NCI-H1436 treated with DMSO at 0.1 percent for 48 hours (cell line): ENCODE data around the gene PLCE1.
"Not testable (repeated sequence)": the region's sequence is repeated elsewhere in the genome, so short reads cannot be mapped to it uniquely, and the experiment has no call there.

Experiments
- DNase-seq: peaks from one replicate; lab custom pipeline; 2025; lab: John Stamatoyannopoulos, UW

PLCE1 gene

GRCh38 chr10:93993782-93994437 is at the start of gene PLCE1:
Gene PLCE1 (plus strand): TSS chr10:93993931. CDS start chr10:94031047, 37,116 bp downstream.
- no peak for DNase-seq

DNA sequence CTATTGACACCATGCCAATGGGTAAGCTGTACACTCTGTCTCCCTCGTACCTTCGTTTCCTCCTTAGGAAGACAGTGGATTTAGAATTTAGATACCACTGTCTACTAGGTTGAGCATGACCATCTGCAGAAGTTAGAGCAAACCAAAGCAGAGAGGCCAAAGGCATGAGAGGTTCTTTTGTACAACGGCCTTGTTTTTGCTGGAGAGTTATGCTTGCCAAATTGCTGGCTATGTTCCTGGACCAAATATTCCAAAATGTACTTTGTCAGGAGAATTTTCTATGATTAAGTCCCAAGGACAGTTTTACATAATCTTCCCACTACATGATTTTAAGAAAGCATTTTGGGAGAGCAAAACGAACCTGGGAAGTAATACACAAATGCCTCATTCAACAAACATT is 47.9 kb upstream of the PLCE1 start:
- DNase-seq, result no peak

GRCh38 chr10:93947055-93947454 is 46.7 kb upstream of the PLCE1 start:
- no peak for DNase-seq

- no peak for DNase-seq
Observed at GRCh38 chr10:93947524-93947923, 46.2 kb upstream of the PLCE1 start.

DNA sequence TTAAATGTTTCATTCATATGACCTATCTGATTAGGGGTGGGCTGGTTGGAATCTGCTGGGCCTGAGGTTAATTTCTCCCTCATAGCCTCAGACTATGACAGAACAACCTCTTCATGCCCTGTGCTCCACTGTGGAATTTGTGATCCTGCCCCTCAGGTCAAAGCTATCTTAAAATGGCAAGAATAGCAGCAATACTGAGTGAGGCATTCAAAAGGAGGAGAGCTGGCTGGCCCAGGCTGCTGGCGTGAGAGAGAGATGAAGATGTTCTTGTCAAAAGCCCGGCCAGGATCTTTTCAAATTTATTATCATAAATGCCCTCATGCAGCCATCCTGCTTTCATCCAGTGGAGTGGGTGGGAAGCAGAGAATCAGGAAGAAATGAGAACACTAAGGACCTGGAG is 41.8 kb upstream of the PLCE1 start:
- DNase-seq, result no peak

DNA sequence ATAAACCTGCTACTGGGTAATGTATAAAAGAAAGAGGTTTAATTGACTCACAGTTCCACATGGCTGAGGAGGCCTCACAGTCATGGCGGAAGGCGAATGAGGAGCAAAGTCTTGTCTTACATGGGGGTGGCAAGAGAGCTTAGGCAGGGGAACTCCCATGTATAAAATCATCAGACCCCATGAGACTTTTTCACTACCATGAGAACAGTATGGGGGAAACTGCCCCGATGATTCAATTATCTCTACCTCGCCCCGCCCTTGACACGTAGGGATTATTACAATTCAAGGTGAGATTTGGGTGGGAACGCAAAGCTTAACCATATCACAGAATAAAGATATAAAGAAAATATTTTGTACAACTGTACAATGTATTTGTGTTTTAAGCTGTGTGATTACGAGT is 39.4 kb upstream of the PLCE1 start:
- DNase-seq, result no peak

DNA sequence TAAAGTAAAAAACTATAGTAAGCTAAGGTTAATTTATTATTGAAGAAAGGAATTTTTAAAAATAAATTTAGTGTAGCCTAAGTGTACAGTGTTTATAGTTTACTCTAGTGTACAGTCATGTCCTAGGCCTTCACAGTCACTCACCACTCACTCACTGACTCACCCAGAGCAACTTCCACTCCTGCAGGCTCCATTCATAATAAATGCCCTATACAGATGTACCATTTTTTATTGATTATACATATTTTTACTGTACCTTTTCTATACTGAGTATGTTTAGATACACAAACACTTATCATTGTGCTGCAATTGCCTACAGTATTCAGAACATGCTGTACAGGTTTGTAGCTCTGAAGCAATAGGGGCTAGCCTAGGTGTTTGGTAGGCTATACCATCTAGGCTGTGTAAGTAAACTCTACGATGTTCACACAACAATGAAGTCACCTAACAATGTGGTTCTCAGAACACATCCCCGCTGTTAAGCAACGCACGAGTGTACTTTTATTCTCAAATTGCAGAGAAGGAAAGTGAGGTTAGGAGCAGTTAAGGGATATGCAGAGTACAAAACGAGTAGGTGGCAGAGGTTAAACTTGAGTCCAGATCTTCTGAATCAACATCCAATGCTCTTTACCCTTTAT is 38.9 kb upstream of the PLCE1 start:
- DNase-seq, result no peak

DNA sequence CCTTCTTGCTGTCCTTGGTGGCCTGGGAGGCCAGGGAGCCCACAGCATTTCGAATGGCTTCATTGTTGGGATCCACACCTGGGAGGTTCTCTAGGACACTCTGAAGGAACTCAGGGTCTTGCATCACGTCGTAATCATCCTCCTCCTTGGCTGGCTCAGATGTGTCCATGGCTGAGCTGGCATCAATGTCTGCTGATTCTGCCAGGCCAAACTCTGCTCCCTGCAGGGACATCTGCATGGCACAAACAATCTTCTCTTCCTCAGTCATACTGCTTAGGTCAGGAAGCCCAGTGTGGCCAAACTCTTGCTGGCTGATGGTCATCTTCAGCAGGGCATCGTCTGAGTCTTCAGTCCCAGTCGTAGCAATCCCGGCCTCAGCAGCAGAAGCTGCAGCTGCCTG is 34.9 kb upstream of the PLCE1 start:
- DNase-seq, result no peak

DNA sequence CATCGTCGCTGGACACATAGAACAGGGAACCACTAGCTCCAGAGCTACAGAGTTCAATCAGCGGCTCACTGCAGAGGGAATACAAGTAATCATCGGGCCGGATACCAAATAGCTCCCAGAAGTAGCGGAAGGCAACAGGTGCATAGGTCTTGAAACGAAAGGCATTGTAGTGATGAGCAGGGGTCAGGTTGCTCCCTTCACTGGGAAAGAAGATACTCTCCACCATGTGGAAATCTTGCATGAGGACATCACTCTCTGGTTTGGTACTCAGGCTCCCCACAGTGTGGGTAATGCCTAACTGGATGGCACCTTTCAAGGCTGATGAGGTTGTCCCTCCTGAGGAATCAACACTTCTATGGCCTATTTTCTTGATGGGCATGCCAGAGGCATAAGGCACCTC is 32.7 kb upstream of the PLCE1 start:
- not testable (repeated sequence) for DNase-seq

GRCh38 chr10:93962973-93963372 is 30.8 kb upstream of the PLCE1 start:
- no peak for DNase-seq

GRCh38 chr10:93963434-93963833 is 30.3 kb upstream of the PLCE1 start:
- no peak for DNase-seq

DNA sequence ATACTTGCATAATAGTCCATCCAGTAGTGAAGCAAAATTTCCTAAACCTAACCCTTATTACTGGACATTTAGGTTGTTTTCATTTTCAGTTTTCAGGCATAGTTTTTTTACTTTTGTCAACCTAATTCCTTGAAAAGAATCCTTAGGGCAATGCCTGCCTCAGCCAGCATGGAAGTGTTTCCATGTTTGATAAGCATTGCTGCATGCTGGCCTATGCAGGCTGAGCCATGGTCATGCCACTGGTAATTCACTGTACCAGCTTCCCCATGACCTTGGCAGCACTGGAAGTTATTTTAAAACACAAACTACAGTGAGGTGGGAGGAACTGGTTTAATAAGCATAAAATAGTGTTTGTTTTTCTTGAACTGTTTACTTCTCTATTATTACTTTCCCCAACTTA is 27.8 kb upstream of the PLCE1 start:
- DNase-seq, result no peak

DNA sequence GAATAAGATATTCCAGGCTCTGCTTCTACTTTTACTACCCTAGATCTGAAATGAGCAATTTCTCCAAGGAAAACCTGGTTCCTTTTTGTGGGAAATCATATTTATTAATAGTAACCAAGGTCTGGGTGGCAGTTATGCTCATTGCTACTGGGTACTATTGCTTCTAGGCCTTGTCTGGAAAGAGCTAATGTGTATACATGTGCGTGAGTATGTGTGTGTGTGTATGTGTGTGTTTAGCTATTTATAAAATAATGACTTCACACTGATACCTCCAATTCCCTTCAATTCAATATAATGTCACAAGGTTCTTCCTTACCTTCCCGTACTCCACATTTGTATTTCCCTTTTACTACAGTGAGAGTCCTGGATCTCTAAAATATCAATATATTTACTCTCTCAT is 26.0 kb upstream of the PLCE1 start:
- DNase-seq, result no peak

DNA sequence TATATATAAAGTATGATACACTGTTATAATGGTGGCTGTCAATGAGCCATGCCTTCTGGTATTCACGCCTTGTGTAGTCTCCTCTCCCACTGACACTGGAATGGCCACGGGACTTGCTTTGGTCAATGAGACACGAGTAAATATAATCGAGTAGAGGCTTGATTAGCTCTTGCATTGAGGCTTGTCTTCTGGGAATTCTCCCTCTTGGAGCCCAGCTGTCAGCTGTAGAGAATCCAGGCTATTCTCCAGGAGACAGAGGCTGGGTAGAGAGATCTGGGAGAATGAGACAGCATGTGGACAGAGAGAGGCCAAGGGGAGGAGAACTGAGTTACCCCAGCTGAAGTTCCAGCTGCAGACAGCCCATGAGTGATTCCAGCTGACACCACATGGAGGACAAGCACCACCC is 25.2 kb upstream of the PLCE1 start:
- no peak for DNase-seq

DNA sequence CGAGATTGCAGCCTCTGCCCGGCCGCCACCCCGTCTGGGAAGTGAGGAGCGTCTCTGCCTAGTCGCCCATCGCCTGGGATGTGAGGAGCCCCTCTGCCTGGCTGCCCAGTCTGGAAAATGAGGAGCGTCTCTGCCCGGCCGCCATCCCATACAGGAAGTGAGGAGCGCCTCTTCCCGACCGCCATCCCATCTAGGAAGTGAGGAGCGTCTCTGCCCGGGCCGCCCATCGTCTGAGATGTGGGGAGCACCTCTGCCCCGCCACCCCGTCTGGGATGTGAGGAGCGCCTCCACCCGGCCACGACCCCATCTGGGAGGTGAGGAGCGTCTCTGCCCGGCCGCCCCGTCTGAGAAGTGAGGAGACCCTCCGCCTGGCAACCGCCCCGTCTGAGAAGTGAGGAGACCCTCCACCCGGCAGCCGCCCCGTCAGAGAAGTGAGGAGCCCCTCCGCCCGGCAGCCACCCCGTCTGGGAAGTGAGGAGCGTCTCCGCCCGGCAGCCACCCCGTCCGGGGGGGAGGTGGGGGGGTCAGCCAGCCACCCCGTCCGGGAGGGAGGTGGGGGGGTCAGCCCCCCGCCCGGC is 23.2 kb upstream of the PLCE1 start:
- not testable (repeated sequence) for DNase-seq

GRCh38 chr10:93973748-93974445 is 19.8 kb upstream of the PLCE1 start:
- DNase-seq, result no peak

DNA sequence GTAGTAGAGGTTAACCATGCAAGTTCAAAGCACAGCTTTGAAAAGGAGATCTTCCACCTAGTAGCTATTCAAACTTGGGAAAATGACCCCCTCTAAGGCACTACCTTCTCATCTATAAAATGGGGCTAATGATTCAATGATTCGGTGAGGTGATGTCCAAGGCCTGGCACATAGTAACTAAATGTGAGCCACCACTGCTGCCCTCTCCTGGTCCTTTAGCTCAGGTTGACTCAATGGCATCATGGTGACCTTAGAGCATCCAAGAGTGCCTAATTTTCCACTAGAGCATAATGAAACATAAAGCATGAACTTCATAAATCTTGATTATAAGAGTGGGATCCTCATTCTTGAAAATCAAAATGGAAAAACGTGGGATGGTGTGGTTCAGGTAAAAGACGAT is 16.3 kb upstream of the PLCE1 start:
- DNase-seq, result no peak

DNA sequence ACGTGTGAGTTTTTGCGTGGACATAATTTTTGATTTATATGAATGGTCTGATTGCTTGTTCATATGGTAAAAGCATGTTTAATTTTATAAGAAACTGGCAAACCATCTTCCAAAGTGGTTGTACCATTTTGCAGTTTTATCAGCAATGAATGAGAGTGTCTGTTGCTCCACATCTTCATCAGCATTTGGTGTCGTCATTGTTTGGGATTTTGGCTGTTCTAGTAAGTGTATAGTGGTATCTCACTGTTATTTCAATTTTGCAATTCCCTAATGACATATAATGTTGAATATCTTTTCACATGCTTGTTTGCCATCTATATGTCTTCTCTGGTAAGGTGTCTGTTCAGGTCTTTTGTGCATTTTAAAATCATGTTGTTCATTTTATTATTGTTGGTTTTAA is 13.2 kb upstream of the PLCE1 start:
- DNase-seq, result no peak

DNA sequence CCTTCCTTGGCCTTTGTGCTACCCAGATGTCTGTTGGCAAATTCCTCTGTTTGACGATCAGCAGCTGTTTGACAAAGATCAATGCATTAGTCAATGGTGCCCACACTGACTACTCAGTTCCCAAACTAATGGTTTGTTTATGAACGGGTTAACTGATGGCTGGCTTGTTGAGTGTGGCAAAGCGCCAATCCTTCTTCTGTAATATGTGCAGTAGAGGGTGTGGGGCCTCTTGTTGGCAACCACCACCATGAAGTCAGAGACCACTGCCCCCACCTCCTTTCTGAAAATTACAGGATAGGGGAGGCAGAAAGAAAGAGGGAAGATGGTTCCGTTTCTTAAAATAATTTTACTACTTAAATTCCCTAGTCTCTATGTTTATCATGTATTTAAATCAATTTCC is 2.6 kb upstream of the PLCE1 start:
- DNase-seq, result no peak

- no peak for DNase-seq
Observed at GRCh38 chr10:93991596-93992284, 2.0 kb upstream of the PLCE1 start.

- DNase-seq, result no peak
Observed at GRCh38 chr10:93992400-93993030, 1.2 kb upstream of the PLCE1 start.

DNA sequence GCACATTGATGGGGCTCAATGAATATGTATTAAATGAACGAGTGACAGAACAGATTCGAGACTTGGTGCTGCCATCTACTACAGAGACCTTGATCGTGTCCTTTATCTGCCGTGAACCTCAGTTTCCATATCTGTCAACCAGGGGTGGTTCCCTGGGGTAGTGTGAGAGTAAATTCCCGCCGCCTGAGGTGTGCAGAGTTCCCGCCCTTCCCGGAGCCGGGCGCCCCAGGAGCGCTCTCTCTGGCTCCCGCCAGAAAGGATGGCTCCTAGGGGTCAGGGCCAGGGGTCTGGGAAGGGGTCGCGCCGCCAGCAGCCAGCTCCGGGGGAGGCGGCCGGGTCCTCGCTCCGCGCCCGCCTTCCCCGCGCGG is 333 bp upstream of the PLCE1 start:
- no peak for DNase-seq
